Suprapubic skin (tissue), 4 donors: ENCODE data around the gene CDH13. TPM values are rescaled to one million over a fixed set of nuclear protein-coding genes. Genes with fewer than 3 reads are reported as not detected.

Experiments used
- DNase-seq, 2 donors: peaks; one replicate each; pipeline ENCODE4 v3.0.0-alpha.2; 2019; ENCODE audit warnings: low spot score in 2 of 2
- H3K27ac ChIP-seq: fragments of 200-600 bp; sonication (generic); one replicate; pipeline ENCODE4 v1.5.1; 2019
- H3K27me3 ChIP-seq: fragments of 200-600 bp; sonication (generic); one replicate; pipeline ENCODE4 v1.5.1; 2019
- H3K36me3 ChIP-seq: fragments of 200-600 bp; sonication (generic); one replicate; pipeline ENCODE4 v1.5.1; 2019
- H3K4me1 ChIP-seq: fragments of 200-600 bp; sonication (generic); one replicate; pipeline ENCODE4 v1.5.1; 2019
- H3K4me3 ChIP-seq: fragments of 200-600 bp; sonication (generic); one replicate; pipeline ENCODE4 v1.5.1; 2019; ENCODE audit warnings: mild to moderate bottlenecking
- H3K9me3 ChIP-seq: fragments of 200-600 bp; sonication (generic); one replicate; pipeline ENCODE4 v1.5.1; 2019
- EP300 ChIP-seq: sonication (generic); formaldehyde crosslinking; IDR thresholded peaks from one replicate; pipeline ENCODE4 v1.6.1; 2017; ENCODE audit warnings: antibody characterized with exemption
- POLR2A ChIP-seq, 2 donors: fragments of 450-650 bp; IDR thresholded peaks; one replicate each; pipeline ENCODE4 v1.6.1; 2017; ENCODE audit warnings: antibody characterized with exemption in 2 of 2, mild to moderate bottlenecking in 2 of 2, moderate library complexity in 2 of 2
- POLR2AphosphoS5 ChIP-seq, 3 donors: sonication (generic); formaldehyde crosslinking; IDR thresholded peaks; one replicate each; pipeline ENCODE4 v1.6.1; 2017; ENCODE audit warnings: antibody characterized with exemption in 3 of 3
- WGBS: methylation state at CpG from one replicate; pipeline ENCODE4 v1.1.5; 2018; 5-methylcytosine and 5-hydroxymethylcytosine counted together
- total RNA-seq, 4 donors: library from RNA; depleted of rRNA; stranded (reverse); fragments of >200 nt; gene quantifications; one replicate each; pipeline ENCODE4 v1.1.0, GENCODE V29; 2016
- TF ChIP-seq, protein P1 (sequence below), 2 donors: fragments of 200-600 bp in 1 of 2; fragments of 450-650 bp in 1 of 2; sonication (generic) in 1 of 2; IDR thresholded peaks; one replicate each; pipeline ENCODE4 v1.5.1; 2016 to 2019; ENCODE audit warnings: antibody characterized with exemption in 2 of 2, mild to moderate bottlenecking in 1 of 2, moderate library complexity in 1 of 2

Gene CDH13
- total RNA-seq, 4 donors from 2014 or later, result 90.4 to 176 (median 139) TPM

DNA sequence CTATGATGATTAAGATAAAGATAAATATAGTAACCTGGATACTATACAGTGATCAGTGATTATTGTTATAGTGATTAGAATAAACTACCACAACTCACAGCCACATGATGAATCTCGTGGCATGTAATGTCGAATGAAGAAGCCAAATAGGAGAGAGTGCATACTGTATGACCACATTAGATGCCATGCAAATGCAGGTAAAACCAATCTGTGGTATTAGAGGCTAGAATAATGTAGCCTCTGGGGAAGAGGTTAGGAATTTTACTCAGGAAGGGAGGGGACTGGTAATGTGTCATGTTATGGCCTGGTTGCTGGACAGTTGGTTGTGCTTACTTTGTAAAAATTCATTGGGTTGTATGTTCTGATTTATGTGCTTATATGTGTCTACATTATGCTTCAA lies 402.7 kb downstream of the CDH13 start:
- TF ChIP-seq, protein P1, sequence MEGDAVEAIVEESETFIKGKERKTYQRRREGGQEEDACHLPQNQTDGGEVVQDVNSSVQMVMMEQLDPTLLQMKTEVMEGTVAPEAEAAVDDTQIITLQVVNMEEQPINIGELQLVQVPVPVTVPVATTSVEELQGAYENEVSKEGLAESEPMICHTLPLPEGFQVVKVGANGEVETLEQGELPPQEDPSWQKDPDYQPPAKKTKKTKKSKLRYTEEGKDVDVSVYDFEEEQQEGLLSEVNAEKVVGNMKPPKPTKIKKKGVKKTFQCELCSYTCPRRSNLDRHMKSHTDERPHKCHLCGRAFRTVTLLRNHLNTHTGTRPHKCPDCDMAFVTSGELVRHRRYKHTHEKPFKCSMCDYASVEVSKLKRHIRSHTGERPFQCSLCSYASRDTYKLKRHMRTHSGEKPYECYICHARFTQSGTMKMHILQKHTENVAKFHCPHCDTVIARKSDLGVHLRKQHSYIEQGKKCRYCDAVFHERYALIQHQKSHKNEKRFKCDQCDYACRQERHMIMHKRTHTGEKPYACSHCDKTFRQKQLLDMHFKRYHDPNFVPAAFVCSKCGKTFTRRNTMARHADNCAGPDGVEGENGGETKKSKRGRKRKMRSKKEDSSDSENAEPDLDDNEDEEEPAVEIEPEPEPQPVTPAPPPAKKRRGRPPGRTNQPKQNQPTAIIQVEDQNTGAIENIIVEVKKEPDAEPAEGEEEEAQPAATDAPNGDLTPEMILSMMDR (IDR thresholded peaks at IDR 0.05), result no peak
- no peak for TF ChIP-seq POLR2AphosphoS5 (IDR thresholded peaks at IDR 0.05)
- TF ChIP-seq POLR2A (IDR thresholded peaks at IDR 0.05), result no peak
- no peak for TF ChIP-seq EP300
- no peak overlapping the region for H3K27ac ChIP-seq
- no peaks in the 10 kb centered on the region for H3K36me3 ChIP-seq
- no peak overlapping the region for H3K4me3 ChIP-seq
- no peaks in the 10 kb centered on the region for H3K4me1 ChIP-seq
- DNase-seq, result no peak
- WGBS, result 69% methylated on average over 2 of the region's 2 CpGs
- H3K9me3 ChIP-seq, result no peaks in the 10 kb centered on the region
- no peaks in the 10 kb centered on the region for H3K27me3 ChIP-seq

DNA sequence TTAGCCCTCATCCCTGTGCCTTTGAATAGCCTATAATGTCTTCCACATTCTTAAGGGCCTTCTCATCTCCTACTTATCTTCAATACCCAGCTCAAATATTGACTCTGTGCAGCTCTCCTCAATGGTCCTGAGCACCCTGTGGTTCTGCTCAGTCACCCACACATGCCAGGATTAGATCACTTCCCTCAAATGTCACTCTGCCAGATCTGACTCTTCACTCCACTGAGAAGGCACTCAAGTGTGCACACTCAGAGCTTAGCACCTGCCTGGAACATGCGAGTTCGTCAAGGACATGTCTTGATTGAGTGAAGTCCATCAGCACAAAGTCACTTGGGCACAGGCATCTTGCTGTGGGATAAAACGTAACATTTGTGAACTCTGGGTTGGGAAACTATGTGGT lies 404.8 kb downstream of the CDH13 start:
- Histone ChIP-seq H3K4me3 (no peak overlapping the region), H3K9me3 (no peaks in the 10 kb centered on the region), H3K4me1 (no peaks in the 10 kb centered on the region), H3K27me3 (no peaks in the 10 kb centered on the region), H3K36me3 (no peaks in the 10 kb centered on the region), H3K27ac (no peak overlapping the region)
- no peak for DNase-seq
- 81% methylated on average over 3 of the region's 3 CpGs for WGBS
- TF ChIP-seq POLR2AphosphoS5 (IDR thresholded peaks at IDR 0.05), result no peak
- no peak for TF ChIP-seq POLR2A (IDR thresholded peaks at IDR 0.05)
- no peak for TF ChIP-seq EP300
- TF ChIP-seq, protein P1 (IDR thresholded peaks at IDR 0.05), result no peak

DNA sequence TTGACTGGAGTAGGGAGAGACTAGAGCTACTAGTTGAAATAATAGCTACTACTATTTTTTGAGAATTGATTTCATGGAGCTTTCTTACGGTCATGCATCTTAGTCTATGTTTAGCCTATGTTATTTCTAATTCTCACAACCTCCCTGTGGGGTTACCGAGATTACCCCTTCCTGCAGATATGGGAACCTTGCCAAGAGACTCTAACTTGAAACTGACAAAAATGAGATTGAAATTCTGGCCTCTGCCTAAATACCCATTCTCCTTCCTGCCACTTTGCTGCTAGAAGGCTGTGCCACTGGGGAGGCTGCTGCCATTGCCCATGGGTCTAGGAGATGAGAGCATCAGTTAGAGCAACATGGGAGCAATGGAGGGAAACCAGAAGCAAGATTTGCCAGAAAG lies 410.3 kb downstream of the CDH13 start:
- Histone ChIP-seq H3K4me1 (no peaks in the 10 kb centered on the region), H3K27me3 (no peaks in the 10 kb centered on the region), H3K9me3 (no peaks in the 10 kb centered on the region), H3K27ac (no peak overlapping the region), H3K4me3 (no peak overlapping the region), H3K36me3 (no peaks in the 10 kb centered on the region)
- TF ChIP-seq EP300, result no peak
- TF ChIP-seq, protein P1 (IDR thresholded peaks at IDR 0.05), result no peak
- TF ChIP-seq POLR2AphosphoS5 (IDR thresholded peaks at IDR 0.05), result no peak
- no peak for TF ChIP-seq POLR2A (IDR thresholded peaks at IDR 0.05)
- 80% methylated on average over 2 of the region's 2 CpGs for WGBS
- DNase-seq, result no peak

DNA sequence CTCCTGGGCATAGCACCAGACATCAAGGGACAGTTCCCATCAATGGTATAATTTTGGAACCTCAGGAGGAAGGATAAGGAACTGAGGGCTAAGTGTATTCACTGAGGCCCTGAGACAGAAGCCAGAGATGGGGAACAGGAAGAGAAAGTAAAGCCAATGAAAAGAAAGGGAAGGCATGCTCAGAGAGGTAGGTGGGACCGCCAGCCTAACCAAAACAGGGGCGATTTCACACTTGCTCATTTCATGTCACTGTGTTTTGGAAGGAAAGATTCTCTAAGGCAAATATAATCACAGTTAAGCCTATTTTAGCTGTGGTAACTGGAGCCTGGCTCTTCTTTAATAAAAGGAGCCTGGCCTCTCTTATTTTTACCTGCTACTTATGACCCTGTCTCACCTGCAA lies 411.1 kb downstream of the CDH13 start:
- Histone ChIP-seq H3K27ac (no peak overlapping the region), H3K27me3 (no peaks in the 10 kb centered on the region), H3K36me3 (no peaks in the 10 kb centered on the region), H3K4me3 (no peak overlapping the region), H3K4me1 (no peaks in the 10 kb centered on the region), H3K9me3 (no peaks in the 10 kb centered on the region)
- TF ChIP-seq POLR2A (IDR thresholded peaks at IDR 0.05), result no peak
- no peak for TF ChIP-seq POLR2AphosphoS5 (IDR thresholded peaks at IDR 0.05)
- TF ChIP-seq, protein P1 (IDR thresholded peaks at IDR 0.05), result no peak
- no peak for TF ChIP-seq EP300
- DNase-seq, result no peak
- 97% methylated on average over 2 of the region's 2 CpGs for WGBS

DNA sequence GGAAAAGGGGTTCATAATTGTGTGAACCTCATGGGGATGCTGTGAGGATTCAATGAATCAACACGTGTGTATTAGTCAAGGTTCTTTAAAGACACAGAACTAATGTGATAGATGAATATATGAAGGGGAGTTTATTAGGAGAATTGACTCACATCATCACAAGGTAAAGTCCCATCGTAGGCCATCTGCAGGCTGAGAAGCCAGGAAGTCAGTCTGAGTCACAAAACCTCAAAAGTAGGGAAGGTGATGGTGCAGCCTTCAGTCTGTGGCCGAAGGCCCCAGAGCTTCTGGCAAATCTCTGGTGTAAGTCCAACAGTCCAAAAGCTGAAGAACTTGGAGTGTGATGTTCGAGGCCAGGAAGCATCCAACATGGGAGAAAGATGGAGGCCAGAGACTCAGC lies 413.4 kb downstream of the CDH13 start:
- TF ChIP-seq, protein P1 (IDR thresholded peaks at IDR 0.05), result no peak
- no peak for TF ChIP-seq POLR2AphosphoS5 (IDR thresholded peaks at IDR 0.05)
- no peak for TF ChIP-seq POLR2A (IDR thresholded peaks at IDR 0.05)
- no peaks in the 10 kb centered on the region for H3K4me1 ChIP-seq
- H3K4me3 ChIP-seq, result no peak overlapping the region
- DNase-seq, result no peak
- WGBS, result 83% methylated on average over 4 of the region's 4 CpGs
- no peaks in the 10 kb centered on the region for H3K9me3 ChIP-seq
- no peak overlapping the region for H3K27ac ChIP-seq
- H3K27me3 ChIP-seq, result no peaks in the 10 kb centered on the region
- H3K36me3 ChIP-seq, result no peaks in the 10 kb centered on the region
